HEK293 (cell line): ENCODE measurements around the gene OIP5.
"Not testable (repeated sequence)": the region's sequence is repeated elsewhere in the genome, so short reads cannot be mapped to it uniquely, and the experiment has no call there.

Experiments used
- ZBTB8A ChIP-seq: fragments of 450-650 bp; formaldehyde crosslinking; IDR thresholded peaks from 2 replicates; pipeline ENCODE4 v1.5.1; 2016; ENCODE audit warnings: missing biosample characterization, missing genetic modification characterization
- ZNF274 ChIP-seq, 2 experiments: fragments of 200-500 bp in 1 of 2; fragments of 450-650 bp in 1 of 2; sonication (Bioruptor generic) in 1 of 2; formaldehyde crosslinking in 1 of 2; IDR thresholded peaks; 2 replicates each; pipeline versions ENCODE4 v1.5.1 to v1.6.1; 2014 to 2016; ENCODE audit warnings: borderline replicate concordance in 1 of 2, inconsistent platforms in 1 of 2, low read length in 1 of 2, missing biosample characterization in 1 of 2, missing genetic modification characterization in 1 of 2

- TF ChIP-seq ZNF274 (IDR thresholded peaks at IDR 0.05; ENCODE audit: low read length); ZNF274 (tag by site-specific recombination; IDR thresholded peaks at IDR 0.05; ENCODE audit: borderline replicate concordance); ZBTB8A (tag by site-specific recombination): not testable (repeated sequence)
Measured at GRCh38 chr15:41282980-41283652, 49.3 kb downstream of the OIP5 start.
